NCI-H748 (cell line): ENCODE measurements around the gene PCSK1N.
A peak's percentile ranks its signal among the peaks of the same experiment; 100 is the strongest.
"Not testable (repeated sequence)": the region's sequence is repeated elsewhere in the genome, so short reads cannot be mapped to it uniquely, and the experiment has no call there.

ENCODE experiments used
- DNase-seq: peaks from one replicate; lab custom pipeline; 2025; ENCODE audit not compliant: unreplicated experiment; lab: John Stamatoyannopoulos, UW

PCSK1N gene

GRCh38 chrX:48835524-48836329, at the start of gene PCSK1N:
Gene PCSK1N, minus strand, starts transcription at chrX:48835610. Its CDS starts 78 bp downstream, at chrX:48835532.
- peak; percentile 97 for DNase-seq

GRCh38 chrX:48883729-48884128, 48.3 kb upstream of the PCSK1N start:
- peak; percentile 3 for DNase-seq

GRCh38 chrX:48876944-48877343, 41.5 kb upstream of the PCSK1N start:
- not testable (repeated sequence) for DNase-seq

- not testable (repeated sequence) for DNase-seq
Measured at GRCh38 chrX:48872017-48872416, 36.6 kb upstream of the PCSK1N start.

- no peak for DNase-seq
Measured at GRCh38 chrX:48864210-48864609, 28.8 kb upstream of the PCSK1N start.

GRCh38 chrX:48854898-48855297, 19.5 kb upstream of the PCSK1N start:
- peak; percentile 21 for DNase-seq

- DNase-seq = not testable (repeated sequence)
Measured at GRCh38 chrX:48854121-48854804, 18.9 kb upstream of the PCSK1N start.

- DNase-seq = not testable (repeated sequence)
Measured at GRCh38 chrX:48853494-48853893, 18.1 kb upstream of the PCSK1N start.

- DNase-seq = no peak
Measured at GRCh38 chrX:48852857-48853256, 17.4 kb upstream of the PCSK1N start.

GRCh38 chrX:48848847-48849246, 13.4 kb upstream of the PCSK1N start:
- no peak for DNase-seq

- no peak for DNase-seq
Measured at GRCh38 chrX:48839686-48840085, 4.3 kb upstream of the PCSK1N start.

- DNase-seq = peak; percentile 65
Measured at GRCh38 chrX:48834383-48834709, 1.1 kb downstream of the PCSK1N start.

GRCh38 chrX:48833542-48834138, 1.8 kb downstream of the PCSK1N start:
- DNase-seq = peak; percentile 1

- no peak for DNase-seq
Measured at GRCh38 chrX:48831909-48832291, 3.5 kb downstream of the PCSK1N start.

GRCh38 chrX:48831136-48831908, 4.1 kb downstream of the PCSK1N start:
- no peak for DNase-seq

GRCh38 chrX:48829016-48829735, 6.2 kb downstream of the PCSK1N start:
- no peak for DNase-seq

- no peak for DNase-seq
Measured at GRCh38 chrX:48827654-48827968, 7.8 kb downstream of the PCSK1N start.

- DNase-seq = no peak
Measured at GRCh38 chrX:48826876-48827653, 8.3 kb downstream of the PCSK1N start.

- DNase-seq = no peak
Measured at GRCh38 chrX:48826135-48826875, 9.1 kb downstream of the PCSK1N start, which contains the start of gene ERAS. Gene ERAS, plus strand, starts transcription at chrX:48826513. Its CDS starts 2,611 bp downstream, at chrX:48829124.
